GM12878 (cell line): ENCODE results near the gene TES. TPM values are rescaled to one million over a fixed set of nuclear protein-coding genes. Genes with fewer than 3 reads are reported as not detected.

ENCODE experiments used
- ATAC-seq: fragments of 200-7000 bp; cut with Tn5 transposase; 3 replicates; pipeline ENCODE4 v1.9.1; 2020; ENCODE audit warnings: mild to moderate bottlenecking, moderate library complexity
- BruUV-seq: library from RNA; stranded (reverse); fragments of 400-500 nt; replicated peaks from 2 replicates; lab custom pipeline; 2021; lab: Mats Ljungman, UMichigan
- CTCF ChIA-PET: fragments of 300-600 bp; sonication (Branson Sonifier 250); formaldehyde crosslinking; extraction: SDS; loops from one replicate; lab custom pipeline; 2021; ENCODE audit warnings: inconsistent platforms; lab: Yijun Ruan, JAX
- POLR2A ChIA-PET: fragments of 350-600 bp; formaldehyde crosslinking; extraction: SDS; loops from one replicate; lab custom pipeline; 2021; ENCODE audit warnings: inconsistent platforms; lab: Charles Lee
- RAD21 ChIA-PET: fragments of 300-600 bp; sonication (Branson Sonifier 250); formaldehyde crosslinking; loops from one replicate; lab custom pipeline; 2023; ENCODE audit warnings: antibody characterized with exemption; ENCODE audit not compliant: unreplicated experiment; lab: Charles Lee
- SMC1A ChIA-PET: fragments of 300-600 bp; sonication (Branson Sonifier 250); formaldehyde crosslinking; loops from one replicate; lab custom pipeline; 2023; ENCODE audit not compliant: unreplicated experiment, uncharacterized antibody; lab: Charles Lee
- DNase-seq: peaks from one replicate; pipeline ENCODE4 v3.0.0-alpha.2; 2011; ENCODE audit warnings: low read depth, low spot score
- FAIRE-seq: peaks from 3 replicates; lab custom pipeline; 2011; peaks lifted over from hg19 to GRCh38; lab: Jason Lieb, UNC
- H2AFZ ChIP-seq: 2 replicates; pipeline ENCODE4 v1.6.0; 2011; ENCODE audit warnings: low read depth, low read length, control low read depth; ENCODE audit not compliant: control insufficient read depth
- H3K27ac ChIP-seq: 2 replicates; pipeline ENCODE4 v1.5.1; 2011; ENCODE audit warnings: control low read depth; ENCODE audit not compliant: control insufficient read depth, insufficient read depth
- H3K27me3 ChIP-seq, 2 experiments: replicated peaks in 1 of 2; 2 replicates each; pipeline versions ENCODE4 v1.6.0 to v1.6.1; 2011; ENCODE audit warnings: low read length in 1 of 2; ENCODE audit not compliant: control insufficient read depth in 2 of 2, insufficient read depth in 2 of 2
- H3K36me3 ChIP-seq, 2 experiments: 2 replicates each; pipeline ENCODE4 v1.5.1; 2011; ENCODE audit warnings: low read length in 1 of 2; ENCODE audit not compliant: control insufficient read depth in 2 of 2, insufficient read depth in 2 of 2
- H3K4me1 ChIP-seq: 2 replicates; pipeline ENCODE4 v1.6.1; 2011; ENCODE audit warnings: mild to moderate bottlenecking, low read length, moderate library complexity, mixed read lengths; ENCODE audit not compliant: control insufficient read depth, insufficient read depth
- H3K4me2 ChIP-seq: 2 replicates; pipeline ENCODE4 v1.6.0; 2011; ENCODE audit warnings: control low read depth; ENCODE audit not compliant: control insufficient read depth, insufficient read depth
- H3K4me3 ChIP-seq: fragments of 200-600 bp; sonication (generic); 2 replicates; pipeline ENCODE4 v1.5.1; 2016
- H3K79me2 ChIP-seq: 2 replicates; pipeline ENCODE4 v1.6.0; 2011; ENCODE audit warnings: low read length; ENCODE audit not compliant: control insufficient read depth, insufficient read depth
- H3K9ac ChIP-seq: 2 replicates; pipeline ENCODE4 v1.8.0; 2011; ENCODE audit warnings: low read length, control low read depth, mixed read lengths; ENCODE audit not compliant: control insufficient read depth, insufficient read depth
- H3K9me3 ChIP-seq: replicated peaks from 3 replicates; pipeline ENCODE4 v1.5.1; 2011; ENCODE audit warnings: mild to moderate bottlenecking, low read length; ENCODE audit not compliant: control insufficient read depth, insufficient read depth
- H4K20me1 ChIP-seq: 2 replicates; pipeline ENCODE4 v1.6.0; 2011; ENCODE audit not compliant: control insufficient read depth, insufficient read depth
- ATF7 ChIP-seq: fragments of 450-650 bp; IDR thresholded peaks from 2 replicates; pipeline ENCODE4 v1.6.1; 2016; ENCODE audit warnings: low read depth, mild to moderate bottlenecking
- BHLHE40 ChIP-seq, 2 experiments: fragments of 450-650 bp in 1 of 2; IDR thresholded peaks; 2 replicates each; pipeline ENCODE4 v1.6.1; 2011 to 2017; ENCODE audit warnings: low read depth in 2 of 2, borderline replicate concordance in 1 of 2, improper control_type of control experiment in 1 of 2, low read length in 1 of 2, mild to moderate bottlenecking in 1 of 2
- BRCA1 ChIP-seq: IDR thresholded peaks from 2 replicates; pipeline ENCODE4 v1.6.1; 2011; ENCODE audit warnings: low read depth, low read length, improper control_type of control experiment
- CBFB ChIP-seq: IDR thresholded peaks from 2 replicates; pipeline ENCODE4 v1.6.1; 2016; ENCODE audit warnings: antibody characterized with exemption, low read depth
- E2F8 ChIP-seq: fragments of 450-650 bp; IDR thresholded peaks from 2 replicates; pipeline ENCODE4 v1.6.1; 2018; ENCODE audit warnings: mild to moderate bottlenecking, low read depth, moderate library complexity; ENCODE audit not compliant: partially characterized antibody
- EED ChIP-seq: sonication (generic); IDR thresholded peaks from 2 replicates; pipeline ENCODE4 v1.6.1; 2016; ENCODE audit warnings: antibody characterized with exemption, low read depth
- POLR2AphosphoS2 ChIP-seq: IDR thresholded peaks from 2 replicates; pipeline ENCODE4 v1.6.1; 2011; ENCODE audit warnings: low read depth, mild to moderate bottlenecking, low read length, improper control_type of control experiment, moderate library complexity
- RB1 ChIP-seq: fragments of 450-650 bp; formaldehyde crosslinking; IDR thresholded peaks from 2 replicates; pipeline ENCODE4 v1.6.1; 2017; ENCODE audit warnings: mild to moderate bottlenecking, borderline replicate concordance
- RUNX3 ChIP-seq: IDR thresholded peaks from 2 replicates; pipeline ENCODE4 v1.6.1; 2012; ENCODE audit warnings: low read length, inconsistent platforms
- SMC3 ChIP-seq: IDR thresholded peaks from 2 replicates; pipeline ENCODE4 v1.6.1; 2011; ENCODE audit warnings: low read length, improper control_type of control experiment, borderline replicate concordance
- SPI1 ChIP-seq: IDR thresholded peaks from 2 replicates; pipeline ENCODE4 v1.6.1; 2011; ENCODE audit warnings: low read depth, mild to moderate bottlenecking, low read length, moderate library complexity, borderline replicate concordance; ENCODE audit not compliant: insufficient read depth
- ZNF24 ChIP-seq: fragments of 450-650 bp; IDR thresholded peaks from 2 replicates; pipeline ENCODE4 v1.6.1; 2017; ENCODE audit warnings: antibody characterized with exemption, mild to moderate bottlenecking
- ZNF622 ChIP-seq: fragments of 450-650 bp; IDR thresholded peaks from 2 replicates; pipeline ENCODE4 v1.6.1; 2017; ENCODE audit warnings: mild to moderate bottlenecking, inconsistent platforms
- WGBS: methylation state at CpG from one replicate; pipeline ENCODE4 v1.1.6; 2016; ENCODE audit warnings: low lambda C conversion rate; ENCODE audit not compliant: insufficient replicate concordance, insufficient coverage; ENCODE audit errors: missing lambda C conversion rate; 5-methylcytosine and 5-hydroxymethylcytosine counted together
- in situ Hi-C: fragments of 300-500 bp; cut with MboI; formaldehyde crosslinking; loops from 9 replicates; pipeline ENCODE4 v1.14.3; 2018; ENCODE audit warnings: mixed read lengths
- intact Hi-C: fragments of 100-400 bp; cut with micrococcal nuclease; formaldehyde crosslinking; loops from one replicate; pipeline ENCODE4 v1.14.2; 2022; ENCODE audit not compliant: unreplicated experiment
- polyA plus RNA-seq, 11 experiments: library from polyadenylated mRNA; depleted of rRNA in 4 of 11; unstranded in 6 of 11; stranded (reverse) in 5 of 11; fragments of >200 nt; fragmentation: Nextera tagmentation in 4 of 11; fragmentation: Illumina TruSeq in 1 of 11; extraction: Ambion mirVana in 4 of 11; extraction: Trizol in 1 of 11; gene quantifications; 1 replicate in 1 of 11; 2 replicates in 10 of 11; pipeline versions ENCODE4 v1.2.1 to v1.2.3, GENCODE V29; 2011 to 2016; ENCODE audit warnings: inconsistent platforms in 2 of 11, missing spikeins in 2 of 11, low read depth in 1 of 11
- total RNA-seq, 4 experiments: library from RNA; depleted of rRNA in 3 of 4; stranded (reverse); fragments of >200 nt in 3 of 4; fragmentation: Illumina TruSeq in 1 of 4; extraction: Trizol in 1 of 4; gene quantifications; 2 replicates each; pipeline versions ENCODE4 v1.2.1 to v1.2.3, GENCODE V29; 2013 to 2021
- TF ChIP-seq, protein P1 (sequence below): fragments of 450-650 bp; IDR thresholded peaks from 2 replicates; pipeline ENCODE4 v1.6.1; 2017; ENCODE audit warnings: borderline replicate concordance
- TF ChIP-seq, protein P2 (sequence below): fragments of 450-650 bp; conservative IDR thresholded peaks from 2 replicates; pipeline ENCODE4 v1.6.1; 2017; ENCODE audit warnings: mild to moderate bottlenecking, moderate library complexity
- TF ChIP-seq, protein P3 (sequence below): IDR thresholded peaks from 2 replicates; pipeline ENCODE4 v1.6.1; 2012; ENCODE audit warnings: low read length, inconsistent platforms

The TES gene
- total and polyA plus RNA-seq, 10 of the 15 experiments (the other 5 are each of a cell fraction or from before 2014, with no cell fraction given), result 31.2 to 77.5 (median 59.2) TPM

DNA sequence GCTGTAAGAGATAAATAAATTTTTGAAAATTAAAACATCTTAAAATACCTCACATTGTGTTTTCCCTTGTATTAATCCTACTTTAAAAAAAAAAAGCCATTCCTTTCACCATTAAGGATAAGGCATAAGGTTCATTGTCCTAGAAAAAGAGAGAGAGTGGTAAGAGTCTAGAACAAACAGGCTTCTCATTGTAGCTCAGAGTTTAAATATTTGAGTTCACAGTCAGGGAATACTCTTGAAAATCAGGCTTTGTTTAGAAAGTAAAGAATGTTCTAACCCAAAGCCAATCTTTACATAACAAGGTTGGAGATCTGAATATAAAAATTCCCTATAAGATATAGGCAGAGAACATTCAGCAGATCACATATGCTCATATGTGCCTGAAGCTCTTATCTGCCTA lies 40.2 kb upstream of the TES start (continued):
- TF ChIP-seq, protein P1, sequence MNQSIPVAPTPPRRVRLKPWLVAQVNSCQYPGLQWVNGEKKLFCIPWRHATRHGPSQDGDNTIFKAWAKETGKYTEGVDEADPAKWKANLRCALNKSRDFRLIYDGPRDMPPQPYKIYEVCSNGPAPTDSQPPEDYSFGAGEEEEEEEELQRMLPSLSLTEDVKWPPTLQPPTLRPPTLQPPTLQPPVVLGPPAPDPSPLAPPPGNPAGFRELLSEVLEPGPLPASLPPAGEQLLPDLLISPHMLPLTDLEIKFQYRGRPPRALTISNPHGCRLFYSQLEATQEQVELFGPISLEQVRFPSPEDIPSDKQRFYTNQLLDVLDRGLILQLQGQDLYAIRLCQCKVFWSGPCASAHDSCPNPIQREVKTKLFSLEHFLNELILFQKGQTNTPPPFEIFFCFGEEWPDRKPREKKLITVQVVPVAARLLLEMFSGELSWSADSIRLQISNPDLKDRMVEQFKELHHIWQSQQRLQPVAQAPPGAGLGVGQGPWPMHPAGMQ, result no peak
- TF ChIP-seq SMC3 (no peak), ZNF24 (no peak), RUNX3 (no peak), CBFB (no peak)

GRCh38 chr7:116171094-116171493 lies 39.2 kb upstream of the TES start:
- WGBS, result 72% methylated on average over 2 of the region's 2 CpGs
- ChIA-PET RAD21 (interaction anchor here (1.0 to 2.8 kb wide), 7 partner anchors 11 to 640 kb away, joined by 3 to 14 read pairs (median 5); no protein-coding TSS in a partner anchor), CTCF (interaction anchor here (0.6 to 6.8 kb wide), 17 partner anchors 8 to 420 kb away, joined by 3 to 85 read pairs (median 5); partner anchors contain the start of gene TES), POLR2A (no interaction called here), SMC1A (interaction anchor here (0.6 to 2.0 kb wide), 7 partner anchors 10 to 581 kb away, joined by 3 to 11 read pairs (median 3); no protein-coding TSS in a partner anchor)
- no peak overlapping the region for H2AFZ ChIP-seq
- no peak for FAIRE-seq
- H3K27ac ChIP-seq, result no peak overlapping the region
- no peak overlapping the region for H3K4me2 ChIP-seq
- no TSS peak for BruUV-seq
- peak; percentile 17; the same call in 1 of the 3 replicates for ATAC-seq
- in situ Hi-C loops (loop anchor here (10.0 kb wide), 2 partner anchors 424 to 644 kb away; no protein-coding TSS in a partner anchor), intact Hi-C loops (loop anchor here (5.0 kb wide), 2 partner anchors 356 to 636 kb away; partner anchors contain the start of gene CAV1)
- H3K4me1 ChIP-seq, result peaks cover 6% of the 10 kb centered on the region
- H4K20me1 ChIP-seq, result no peaks in the 10 kb centered on the region
- H3K9me3 ChIP-seq, result no peaks in the 10 kb centered on the region; the same call in 2 of the 3 replicates
- no peak overlapping the region for H3K9ac ChIP-seq
- H3K79me2 ChIP-seq, result no peaks in the 10 kb centered on the region
- no peak for DNase-seq
- no peaks in the 10 kb centered on the region for H3K27me3 ChIP-seq
- H3K4me3 ChIP-seq, result no peak overlapping the region
- no peaks in the 10 kb centered on the region for H3K36me3 ChIP-seq
- TF ChIP-seq, protein P2, sequence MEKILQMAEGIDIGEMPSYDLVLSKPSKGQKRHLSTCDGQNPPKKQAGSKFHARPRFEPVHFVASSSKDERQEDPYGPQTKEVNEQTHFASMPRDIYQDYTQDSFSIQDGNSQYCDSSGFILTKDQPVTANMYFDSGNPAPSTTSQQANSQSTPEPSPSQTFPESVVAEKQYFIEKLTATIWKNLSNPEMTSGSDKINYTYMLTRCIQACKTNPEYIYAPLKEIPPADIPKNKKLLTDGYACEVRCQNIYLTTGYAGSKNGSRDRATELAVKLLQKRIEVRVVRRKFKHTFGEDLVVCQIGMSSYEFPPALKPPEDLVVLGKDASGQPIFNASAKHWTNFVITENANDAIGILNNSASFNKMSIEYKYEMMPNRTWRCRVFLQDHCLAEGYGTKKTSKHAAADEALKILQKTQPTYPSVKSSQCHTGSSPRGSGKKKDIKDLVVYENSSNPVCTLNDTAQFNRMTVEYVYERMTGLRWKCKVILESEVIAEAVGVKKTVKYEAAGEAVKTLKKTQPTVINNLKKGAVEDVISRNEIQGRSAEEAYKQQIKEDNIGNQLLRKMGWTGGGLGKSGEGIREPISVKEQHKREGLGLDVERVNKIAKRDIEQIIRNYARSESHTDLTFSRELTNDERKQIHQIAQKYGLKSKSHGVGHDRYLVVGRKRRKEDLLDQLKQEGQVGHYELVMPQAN, result no peak
- TF ChIP-seq EED, result no peak
- no peak for TF ChIP-seq E2F8
- TF ChIP-seq BRCA1, result no peak
- TF ChIP-seq RB1, result no peak
- no peak for TF ChIP-seq POLR2AphosphoS2
- no peak for TF ChIP-seq SPI1
- TF ChIP-seq, protein P3, sequence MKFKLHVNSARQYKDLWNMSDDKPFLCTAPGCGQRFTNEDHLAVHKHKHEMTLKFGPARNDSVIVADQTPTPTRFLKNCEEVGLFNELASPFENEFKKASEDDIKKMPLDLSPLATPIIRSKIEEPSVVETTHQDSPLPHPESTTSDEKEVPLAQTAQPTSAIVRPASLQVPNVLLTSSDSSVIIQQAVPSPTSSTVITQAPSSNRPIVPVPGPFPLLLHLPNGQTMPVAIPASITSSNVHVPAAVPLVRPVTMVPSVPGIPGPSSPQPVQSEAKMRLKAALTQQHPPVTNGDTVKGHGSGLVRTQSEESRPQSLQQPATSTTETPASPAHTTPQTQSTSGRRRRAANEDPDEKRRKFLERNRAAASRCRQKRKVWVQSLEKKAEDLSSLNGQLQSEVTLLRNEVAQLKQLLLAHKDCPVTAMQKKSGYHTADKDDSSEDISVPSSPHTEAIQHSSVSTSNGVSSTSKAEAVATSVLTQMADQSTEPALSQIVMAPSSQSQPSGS, result no peak
- no peak for TF ChIP-seq SMC3
- TF ChIP-seq BHLHE40 (IDR thresholded peaks at IDR 0.05; ENCODE audit: borderline replicate concordance in 1 of 2, low read depth in 2 of 2, low read length in 1 of 2), result no peak
- TF ChIP-seq ATF7, result no peak
- no peak for TF ChIP-seq ZNF622
